IMR-90 (cell line): ENCODE measurements around the gene PRKCE. TPM values are rescaled to one million over a fixed set of nuclear protein-coding genes. Genes with fewer than 3 reads are reported as not detected.

ENCODE experiments used
- ATAC-seq: fragments of 200-7000 bp; cut with Tn5 transposase; 2 replicates; pipeline ENCODE4 v1.9.1; 2020; ENCODE audit warnings: low read depth, mild to moderate bottlenecking, moderate library complexity
- BruUV-seq: library from RNA; stranded (reverse); fragments of 400-500 nt; replicated peaks from 2 replicates; lab custom pipeline; 2021; lab: Mats Ljungman, UMichigan
- CTCF ChIA-PET: fragments of 300-600 bp; formaldehyde crosslinking; extraction: SDS; loops from one replicate; lab custom pipeline; 2021; ENCODE audit warnings: antibody characterized with exemption; lab: Yijun Ruan, JAX
- POLR2A ChIA-PET: fragments of 300-600 bp; sonication (Branson Sonifier 250); formaldehyde crosslinking; loops from one replicate; lab custom pipeline; 2022; ENCODE audit warnings: antibody characterized with exemption; ENCODE audit not compliant: unreplicated experiment; lab: Charles Lee
- DNase-seq: peaks from one replicate; pipeline ENCODE4 v3.0.0; 2013
- H2AFZ ChIP-seq: replicated peaks from 2 replicates; pipeline ENCODE3; 2013; ENCODE audit warnings: low read length, mild to moderate bottlenecking; ENCODE audit not compliant: poor library complexity
- H2AK5ac ChIP-seq: 2 replicates; pipeline ENCODE4 v1.6.1; 2013; ENCODE audit warnings: low read depth, low read length, inconsistent platforms
- H2AK9ac ChIP-seq: replicated peaks from 2 replicates; pipeline ENCODE3; 2013; ENCODE audit warnings: mild to moderate bottlenecking, low read depth, low read length, moderate library complexity; ENCODE audit not compliant: poor library complexity
- H2BK120ac ChIP-seq: 2 replicates; pipeline ENCODE4 v1.6.1; 2013; ENCODE audit warnings: low read depth, low read length, inconsistent platforms
- H2BK15ac ChIP-seq: 3 replicates; pipeline ENCODE4 v1.6.1; 2013; ENCODE audit warnings: low read depth, low read length, inconsistent platforms
- H2BK20ac ChIP-seq: 2 replicates; pipeline ENCODE4 v1.6.1; 2013; ENCODE audit warnings: low read depth, mild to moderate bottlenecking, inconsistent platforms, low read length, moderate library complexity
- H2BK5ac ChIP-seq: 2 replicates; pipeline ENCODE4 v1.6.1; 2013; ENCODE audit warnings: mild to moderate bottlenecking, low read depth, low read length, inconsistent platforms; ENCODE audit not compliant: poor library complexity, severe bottlenecking
- H3K14ac ChIP-seq: replicated peaks from 2 replicates; pipeline ENCODE4 v1.6.1; 2013; ENCODE audit warnings: low read depth, low read length, inconsistent platforms
- H3K18ac ChIP-seq: 2 replicates; pipeline ENCODE4 v1.6.1; 2013; ENCODE audit warnings: low read depth, low read length, control low read depth
- H3K23ac ChIP-seq: 2 replicates; pipeline ENCODE4 v1.6.1; 2013; ENCODE audit warnings: low read depth, low read length, inconsistent platforms
- H3K27ac ChIP-seq: 2 replicates; pipeline ENCODE4 v1.5.1; 2013; ENCODE audit warnings: mild to moderate bottlenecking, control low read depth, low read length; ENCODE audit not compliant: insufficient read depth
- H3K27me3 ChIP-seq: 2 replicates; pipeline ENCODE4 v1.6.1; 2013; ENCODE audit warnings: low read length; ENCODE audit not compliant: control insufficient read depth, insufficient read depth
- H3K36me3 ChIP-seq: 2 replicates; pipeline ENCODE4 v1.6.1; 2013; ENCODE audit warnings: low read length, mixed read lengths; ENCODE audit not compliant: control insufficient read depth, insufficient read depth
- H3K4ac ChIP-seq: 2 replicates; pipeline ENCODE4 v1.6.1; 2013; ENCODE audit warnings: low read depth, low read length, inconsistent platforms
- H3K4me1 ChIP-seq: 2 replicates; pipeline ENCODE4 v1.6.1; 2013; ENCODE audit warnings: low read length, mixed read lengths; ENCODE audit not compliant: control insufficient read depth, insufficient read depth
- H3K4me2 ChIP-seq: 2 replicates; pipeline ENCODE4 v1.6.1; 2013; ENCODE audit warnings: low read depth, mild to moderate bottlenecking, control low read depth, low read length, moderate library complexity
- H3K4me3 ChIP-seq: 2 replicates; pipeline ENCODE4 v1.5.1; 2013; ENCODE audit warnings: low read depth, mild to moderate bottlenecking, control low read depth, low read length, moderate library complexity; ENCODE audit not compliant: insufficient read depth
- H3K56ac ChIP-seq: 2 replicates; pipeline ENCODE4 v1.6.1; 2013; ENCODE audit warnings: low read length, inconsistent platforms; ENCODE audit not compliant: insufficient read depth; ENCODE audit errors: extremely low read depth
- H3K79me1 ChIP-seq, 2 experiments: 2 replicates each; pipeline ENCODE4 v1.6.1; 2013; ENCODE audit warnings: low read length in 2 of 2, inconsistent platforms in 1 of 2, low read depth in 1 of 2
- H3K9ac ChIP-seq: 2 replicates; pipeline ENCODE4 v1.6.1; 2013; ENCODE audit warnings: low read depth, low read length, control low read depth
- H3K9me1 ChIP-seq: 2 replicates; pipeline ENCODE4 v1.6.1; 2013; ENCODE audit warnings: low read length, inconsistent platforms; ENCODE audit not compliant: insufficient read depth
- H3K9me3 ChIP-seq: 2 replicates; pipeline ENCODE4 v1.6.1; 2013; ENCODE audit warnings: low read length; ENCODE audit not compliant: control insufficient read depth, insufficient read depth
- H4K20me1 ChIP-seq: 2 replicates; pipeline ENCODE4 v1.6.1; 2013; ENCODE audit warnings: low read length, inconsistent platforms; ENCODE audit not compliant: insufficient read depth
- H4K5ac ChIP-seq: 2 replicates; pipeline ENCODE4 v1.6.1; 2013; ENCODE audit warnings: mild to moderate bottlenecking, low read depth, low read length, control low read depth
- H4K8ac ChIP-seq, 2 experiments: 2 replicates each; pipeline ENCODE4 v1.6.1; 2013; ENCODE audit warnings: low read depth in 2 of 2, low read length in 2 of 2, control low read depth in 1 of 2, inconsistent platforms in 1 of 2
- H4K91ac ChIP-seq: 2 replicates; pipeline ENCODE4 v1.6.1; 2013; ENCODE audit warnings: low read depth, low read length, inconsistent platforms; ENCODE audit not compliant: insufficient read depth
- ELK1 ChIP-seq: fragments of 150-350 bp; IDR thresholded peaks from 2 replicates; pipeline ENCODE4 v1.6.1; 2016; ENCODE audit warnings: low read depth, mild to moderate bottlenecking, low read length, moderate library complexity, borderline replicate concordance
- RAD21 ChIP-seq: IDR thresholded peaks from 2 replicates; pipeline ENCODE4 v1.6.1; 2012; ENCODE audit warnings: low read length, improper control_type of control experiment
- RFX5 ChIP-seq: IDR thresholded peaks from 2 replicates; pipeline ENCODE4 v1.8.0; 2012; ENCODE audit warnings: low read depth, mild to moderate bottlenecking, low read length, moderate library complexity
- WGBS, 2 experiments: methylation state at CpG; one replicate each; pipeline versions ENCODE4 v1.1.5 to v1.1.7; 2013; ENCODE audit warnings: missing lambda C conversion rate in 2 of 2; ENCODE audit not compliant: insufficient read length in 1 of 2; ENCODE audit errors: extremely low coverage in 2 of 2; 5-methylcytosine and 5-hydroxymethylcytosine counted together
- dilution Hi-C: fragments of 300-500 bp; cut with HindIII; formaldehyde crosslinking; loops from one replicate; pipeline ENCODE4 v1.14.3; 2018; ENCODE audit warnings: low sequenced_read_pairs; ENCODE audit not compliant: unreplicated experiment
- in situ Hi-C: fragments of 300-500 bp; cut with MboI; formaldehyde crosslinking; loops from 3 replicates; pipeline ENCODE4 v1.14.3; 2019; ENCODE audit warnings: low sequenced_read_pairs, inconsistent platforms, mixed read lengths
- intact Hi-C: fragments of 100-400 bp; cut with micrococcal nuclease; formaldehyde crosslinking; loops from 2 replicates; pipeline ENCODE4 v1.10.0; 2022
- polyA plus RNA-seq, 3 experiments: library from polyadenylated mRNA; depleted of rRNA; stranded (reverse); fragments of >200 nt; gene quantifications; 2 replicates each; pipeline ENCODE4 v1.2.3, GENCODE V29; 2012; ENCODE audit warnings: low replicate concordance in 1 of 3
- total RNA-seq: library from RNA; depleted of rRNA; stranded (reverse); fragments of >200 nt; gene quantifications from 2 replicates; pipeline ENCODE4 v1.2.3, GENCODE V29; 2012

PRKCE gene
- total and polyA plus RNA-seq, 2 of the 4 experiments (the other 2 are of a cell fraction), result 8.1 to 32.4 TPM

- no peaks in the 10 kb centered on the region for H4K20me1 ChIP-seq
- no TSS peak for BruUV-seq
- H3K27me3 ChIP-seq, result no peaks in the 10 kb centered on the region
- H4K91ac ChIP-seq, result peak overlapping the region; percentile 99
- peak overlapping the region; percentile 95 for H3K14ac ChIP-seq
- WGBS, 2 experiments, result 100% methylated on average over 1 of the region's 2 CpGs; no CpG with 5 or more reads in 1 of the 2 experiments
- peaks cover 21% of the 10 kb centered on the region for H3K4me1 ChIP-seq
- H2BK20ac ChIP-seq, result peak overlapping the region; percentile 100
- in situ Hi-C loops (loop anchor here (25.0 kb wide), 1 partner anchor 359 kb away; no protein-coding TSS in a partner anchor), dilution Hi-C loops (no loop called here), intact Hi-C loops (loop anchor here (5.0 kb wide), 2 partner anchors 64 to 374 kb away; no protein-coding TSS in a partner anchor)
- H3K4ac ChIP-seq, result peak overlapping the region; percentile 99
- peak overlapping the region; percentile 99 for H2BK5ac ChIP-seq
- peak overlapping the region; percentile 96 for H3K18ac ChIP-seq
- H4K8ac ChIP-seq, result peak overlapping the region; percentile 63 to 93; a peak in 3 of 4 replicates
- H3K36me3 ChIP-seq, result peaks cover 8% of the 10 kb centered on the region
- peak overlapping the region; percentile 94 for H2BK15ac ChIP-seq
- H3K27ac ChIP-seq, result peak overlapping the region; percentile 87
- no peaks in the 10 kb centered on the region for H3K9me3 ChIP-seq
- peak overlapping the region; percentile 13; the same call in 1 of the 2 replicates for H3K9ac ChIP-seq
- peaks cover 4 to 30% of the 10 kb centered on the region in 2 experiments; a peak in 3 of 4 replicates for H3K79me1 ChIP-seq
- H3K56ac ChIP-seq, result peak overlapping the region; percentile 47; the same call in 1 of the 2 replicates
- DNase-seq, result no peak
- ChIA-PET POLR2A (interaction anchor here (0.6 kb wide), 1 partner anchor 257 kb away, joined by 3 read pairs; no protein-coding TSS in a partner anchor), CTCF (interaction anchor here (0.8 to 1.6 kb wide), 2 partner anchors 27 to 291 kb away, joined by 3 to 8 read pairs; no protein-coding TSS in a partner anchor)
- H2BK120ac ChIP-seq, result peak overlapping the region; percentile 100
- H3K4me3 ChIP-seq, result no peak overlapping the region
- H3K9me1 ChIP-seq, result peaks cover 8% of the 10 kb centered on the region
- H3K23ac ChIP-seq, result peak overlapping the region; percentile 94
- H4K5ac ChIP-seq, result peak overlapping the region; percentile 97
- H2AFZ ChIP-seq, result no peak overlapping the region
- H2AK9ac ChIP-seq, result no peak overlapping the region
- H3K4me2 ChIP-seq, result peak overlapping the region; percentile 42; the same call in 1 of the 2 replicates
- no peak for TF ChIP-seq RFX5
- TF ChIP-seq ELK1, result no peak
- TF ChIP-seq RAD21, result no peak
- H2AK5ac ChIP-seq, result peak overlapping the region; percentile 94
- ATAC-seq, result no peak
These were observed 351.5 kb downstream of the PRKCE start for GRCh38 chr2:46002947-46003346.
